ENCODE measurements around the gene HNRNPA1L2. TPM values are rescaled to one million over a fixed set of nuclear protein-coding genes. Genes with fewer than 3 reads are reported as not detected.
"Not testable (repeated sequence)": the region's sequence is repeated elsewhere in the genome, so short reads cannot be mapped to it uniquely, and the experiment has no call there.

The HNRNPA1L2 gene
- total and polyA plus RNA-seq, 10 of the 15 experiments (the other 5 are each of a cell fraction or from before 2014, with no cell fraction given), result 3.3 to 12.0 (median 7.8) TPM

DNA sequence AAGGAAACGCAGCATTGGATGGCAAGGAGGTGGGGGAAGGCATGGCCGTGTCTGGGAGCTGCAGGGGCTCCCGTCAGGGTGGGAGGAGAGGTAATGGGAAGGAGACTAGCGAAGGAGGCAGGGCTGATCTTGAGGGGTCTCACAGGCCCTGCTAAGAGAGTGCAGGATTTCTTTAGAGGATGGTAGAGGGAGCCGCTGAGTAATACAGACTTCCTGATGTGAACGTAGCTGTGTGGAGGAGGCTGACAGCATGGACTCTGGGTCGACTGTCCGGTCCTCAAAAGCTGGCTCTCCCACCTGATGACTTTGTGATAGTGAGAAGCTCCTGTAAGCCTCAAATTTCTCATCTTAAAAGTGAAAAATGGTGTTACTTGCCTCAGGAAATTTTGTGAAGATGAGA, 34.0 kb upstream of the HNRNPA1L2 start:
- WGBS (ENCODE audit: insufficient coverage, insufficient replicate concordance, low lambda C conversion rate, missing lambda C conversion rate), result 8% methylated on average over 8 of the region's 8 CpGs
- H3K4me2 ChIP-seq (ENCODE audit: control insufficient read depth, insufficient read depth); POLR2A ChIA-PET; ATAC-seq; H3K36me3 ChIP-seq (ENCODE audit: control insufficient read depth in 2 of 2, insufficient read depth in 2 of 2, low read length in 1 of 2); DNase-seq (ENCODE audit: low read depth, low spot score); H3K4me3 ChIP-seq; H3K9me3 ChIP-seq (replicated peaks; ENCODE audit: control insufficient read depth, insufficient read depth, low read length); BruUV-seq (replicated peaks); FAIRE-seq; H3K9ac ChIP-seq (ENCODE audit: control insufficient read depth, insufficient read depth, low read length); H3K4me1 ChIP-seq (ENCODE audit: control insufficient read depth, insufficient read depth, low read length); H3K27me3 ChIP-seq (replicated peaks in 1 of 2; ENCODE audit: control insufficient read depth in 2 of 2, insufficient read depth in 2 of 2, low read length in 1 of 2); H4K20me1 ChIP-seq (ENCODE audit: control insufficient read depth, insufficient read depth); H3K79me2 ChIP-seq (ENCODE audit: control insufficient read depth, insufficient read depth, low read length); in situ Hi-C loops (cut with MboI); H2AFZ ChIP-seq (ENCODE audit: control insufficient read depth, low read depth, low read length); H3K27ac ChIP-seq (ENCODE audit: control insufficient read depth, insufficient read depth): not testable (repeated sequence)
- intact Hi-C loops (cut with micrococcal nuclease; ENCODE audit: unreplicated experiment), result loop anchor here (2.0 kb wide), 1 partner anchor 361 kb away; no protein-coding TSS in a partner anchor
- ChIA-PET CTCF (interaction anchor here (0.6 to 3.4 kb wide), 10 partner anchors 27 to 643 kb away, joined by 3 to 31 read pairs (median 8); partner anchors contain the start of gene SUGT1), RAD21 (ENCODE audit: unreplicated experiment) (interaction anchor here (3.9 kb wide), 1 partner anchor 360 kb away, joined by 27 read pairs; no protein-coding TSS in a partner anchor), SMC1A (ENCODE audit: uncharacterized antibody, unreplicated experiment) (interaction anchor here (1.5 to 3.6 kb wide), 4 partner anchors 54 to 202 kb away, joined by 3 to 17 read pairs (median 8); no protein-coding TSS in a partner anchor)

DNA sequence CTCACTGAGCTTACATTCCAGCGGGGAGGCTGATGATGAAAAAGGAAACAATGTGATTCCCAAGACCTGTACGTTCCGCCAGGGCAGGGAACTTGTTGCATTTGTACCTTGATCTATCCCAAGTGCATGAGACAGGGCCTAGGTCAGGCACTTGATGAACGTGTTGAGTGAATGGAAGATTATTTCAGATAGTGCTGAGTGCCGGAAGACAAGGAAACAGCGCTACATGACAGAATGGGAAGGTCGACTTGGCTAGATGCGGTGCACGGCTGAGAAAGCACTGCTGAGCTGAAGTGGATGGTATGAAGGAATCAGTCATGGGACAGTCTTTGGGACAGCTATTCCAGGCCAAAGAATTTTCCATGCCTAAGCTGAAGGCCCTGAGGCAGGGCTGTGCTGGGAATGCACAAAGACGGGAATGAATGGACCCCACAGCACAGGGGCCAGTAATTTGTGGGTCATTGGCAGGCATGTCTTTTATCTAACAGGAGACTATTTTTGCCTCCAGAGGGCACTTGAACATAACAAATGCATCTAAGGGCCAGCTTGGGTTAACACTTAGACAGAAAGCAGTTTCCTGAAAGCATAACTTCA, 33.1 kb upstream of the HNRNPA1L2 start:
- H3K27ac ChIP-seq (ENCODE audit: control insufficient read depth, insufficient read depth); H3K9me3 ChIP-seq (replicated peaks; ENCODE audit: control insufficient read depth, insufficient read depth, low read length); FAIRE-seq; H3K4me3 ChIP-seq; H3K27me3 ChIP-seq (replicated peaks in 1 of 2; ENCODE audit: control insufficient read depth in 2 of 2, insufficient read depth in 2 of 2, low read length in 1 of 2); H3K4me2 ChIP-seq (ENCODE audit: control insufficient read depth, insufficient read depth); in situ Hi-C loops (cut with MboI); H3K4me1 ChIP-seq (ENCODE audit: control insufficient read depth, insufficient read depth, low read length); H3K79me2 ChIP-seq (ENCODE audit: control insufficient read depth, insufficient read depth, low read length); H4K20me1 ChIP-seq (ENCODE audit: control insufficient read depth, insufficient read depth); H2AFZ ChIP-seq (ENCODE audit: control insufficient read depth, low read depth, low read length); H3K9ac ChIP-seq (ENCODE audit: control insufficient read depth, insufficient read depth, low read length); POLR2A ChIA-PET; DNase-seq (ENCODE audit: low read depth, low spot score); BruUV-seq (replicated peaks); H3K36me3 ChIP-seq (ENCODE audit: control insufficient read depth in 2 of 2, insufficient read depth in 2 of 2, low read length in 1 of 2): not testable (repeated sequence)
- ChIA-PET RAD21 (ENCODE audit: unreplicated experiment) (interaction anchor here (0.7 to 3.9 kb wide), 5 partner anchors 44 to 359 kb away, joined by 3 to 27 read pairs (median 4); partner anchors contain the start of gene SUGT1), SMC1A (ENCODE audit: uncharacterized antibody, unreplicated experiment) (interaction anchor here (0.7 to 3.6 kb wide), 13 partner anchors 44 to 543 kb away, joined by 3 to 17 read pairs (median 4); no protein-coding TSS in a partner anchor), CTCF (interaction anchor here (0.7 to 3.4 kb wide), 16 partner anchors 17 to 642 kb away, joined by 3 to 31 read pairs (median 4); partner anchors contain the start of gene SUGT1)
- TF ChIP-seq, protein P1, sequence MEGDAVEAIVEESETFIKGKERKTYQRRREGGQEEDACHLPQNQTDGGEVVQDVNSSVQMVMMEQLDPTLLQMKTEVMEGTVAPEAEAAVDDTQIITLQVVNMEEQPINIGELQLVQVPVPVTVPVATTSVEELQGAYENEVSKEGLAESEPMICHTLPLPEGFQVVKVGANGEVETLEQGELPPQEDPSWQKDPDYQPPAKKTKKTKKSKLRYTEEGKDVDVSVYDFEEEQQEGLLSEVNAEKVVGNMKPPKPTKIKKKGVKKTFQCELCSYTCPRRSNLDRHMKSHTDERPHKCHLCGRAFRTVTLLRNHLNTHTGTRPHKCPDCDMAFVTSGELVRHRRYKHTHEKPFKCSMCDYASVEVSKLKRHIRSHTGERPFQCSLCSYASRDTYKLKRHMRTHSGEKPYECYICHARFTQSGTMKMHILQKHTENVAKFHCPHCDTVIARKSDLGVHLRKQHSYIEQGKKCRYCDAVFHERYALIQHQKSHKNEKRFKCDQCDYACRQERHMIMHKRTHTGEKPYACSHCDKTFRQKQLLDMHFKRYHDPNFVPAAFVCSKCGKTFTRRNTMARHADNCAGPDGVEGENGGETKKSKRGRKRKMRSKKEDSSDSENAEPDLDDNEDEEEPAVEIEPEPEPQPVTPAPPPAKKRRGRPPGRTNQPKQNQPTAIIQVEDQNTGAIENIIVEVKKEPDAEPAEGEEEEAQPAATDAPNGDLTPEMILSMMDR (IDR thresholded peaks at IDR 0.05 in 2 of 3, conservative IDR thresholded peaks at IDR 0.05 in 1 of 3; ENCODE audit: control insufficient read depth in 2 of 3, extremely low read depth in 1 of 3, insufficient read depth in 1 of 3, low read depth in 3 of 3, low read length in 3 of 3), result peak; percentile 26 to 61 (median 47); a peak in 5 of 6 replicates
- TF ChIP-seq RAD21 (IDR thresholded peaks at IDR 0.05; ENCODE audit: insufficient read depth, low read depth, low read length) (peak; percentile 73), SMC3 (IDR thresholded peaks at IDR 0.05; ENCODE audit: borderline replicate concordance, low read length) (peak; percentile 72)
- 52% methylated on average over 10 of the region's 10 CpGs for WGBS (ENCODE audit: insufficient coverage, insufficient replicate concordance, low lambda C conversion rate, missing lambda C conversion rate)
- ATAC-seq, result peak; percentile 94
- intact Hi-C loops (cut with micrococcal nuclease; ENCODE audit: unreplicated experiment), result loop anchor here (1.0 to 2.0 kb wide), 2 partner anchors 200 to 360 kb away; no protein-coding TSS in a partner anchor

DNA sequence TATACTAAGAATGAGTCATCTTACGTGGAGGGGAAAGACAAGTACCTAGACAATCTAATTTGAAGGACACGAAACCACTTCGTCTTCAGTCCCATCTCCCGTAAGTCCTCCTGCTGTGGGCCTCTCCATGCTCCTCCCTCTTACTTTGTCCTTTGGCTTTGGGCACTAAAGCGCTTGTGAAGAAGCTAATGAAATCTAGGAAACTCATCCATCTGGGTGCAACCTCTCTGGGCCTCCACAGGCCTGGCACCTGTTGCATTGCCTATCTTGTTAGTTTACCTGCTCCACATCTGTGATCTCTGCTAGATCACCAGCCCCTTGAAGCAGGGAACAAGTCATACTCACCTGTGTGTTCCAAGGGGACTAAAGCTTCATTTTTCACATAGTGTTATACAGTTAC, 32.1 kb upstream of the HNRNPA1L2 start:
- H3K36me3 ChIP-seq (ENCODE audit: control insufficient read depth in 2 of 2, insufficient read depth in 2 of 2, low read length in 1 of 2); intact Hi-C loops (cut with micrococcal nuclease; ENCODE audit: unreplicated experiment); DNase-seq (ENCODE audit: low read depth, low spot score); H3K79me2 ChIP-seq (ENCODE audit: control insufficient read depth, insufficient read depth, low read length); H3K27me3 ChIP-seq (replicated peaks in 1 of 2; ENCODE audit: control insufficient read depth in 2 of 2, insufficient read depth in 2 of 2, low read length in 1 of 2); H3K4me3 ChIP-seq; POLR2A ChIA-PET; BruUV-seq (replicated peaks); H3K27ac ChIP-seq (ENCODE audit: control insufficient read depth, insufficient read depth); H3K4me1 ChIP-seq (ENCODE audit: control insufficient read depth, insufficient read depth, low read length); H4K20me1 ChIP-seq (ENCODE audit: control insufficient read depth, insufficient read depth); H3K4me2 ChIP-seq (ENCODE audit: control insufficient read depth, insufficient read depth); H3K9me3 ChIP-seq (replicated peaks; ENCODE audit: control insufficient read depth, insufficient read depth, low read length); ATAC-seq; H2AFZ ChIP-seq (ENCODE audit: control insufficient read depth, low read depth, low read length); FAIRE-seq; H3K9ac ChIP-seq (ENCODE audit: control insufficient read depth, insufficient read depth, low read length): not testable (repeated sequence)
- RAD21 ChIA-PET (ENCODE audit: unreplicated experiment), result interaction anchor here (0.9 to 3.9 kb wide), 3 partner anchors 199 to 542 kb away, joined by 4 to 27 read pairs (median 5); no protein-coding TSS in a partner anchor
- SMC1A ChIA-PET (ENCODE audit: uncharacterized antibody, unreplicated experiment), result interaction anchor here (0.8 to 3.6 kb wide), 8 partner anchors 16 to 358 kb away, joined by 3 to 17 read pairs (median 4); partner anchors contain the start of gene SUGT1
- 64% methylated on average over 5 of the region's 5 CpGs for WGBS (ENCODE audit: insufficient coverage, insufficient replicate concordance, low lambda C conversion rate, missing lambda C conversion rate)
- CTCF ChIA-PET, result interaction anchor here (0.7 to 3.4 kb wide), 8 partner anchors 43 to 1812 kb away, joined by 3 to 31 read pairs (median 10); partner anchors contain the start of gene SUGT1
- in situ Hi-C loops (cut with MboI), result loop anchor here (10.0 kb wide), 1 partner anchor 355 kb away; no protein-coding TSS in a partner anchor

Data from GM12878 (cell line).